Neutrophil (primary cell): ENCODE data around the gene TXNDC2.

Experiments
- H3K27ac ChIP-seq: fragments of 200-600 bp; sonication (generic); 2 replicates; pipeline ENCODE4 v1.5.1; 2016; ENCODE audit warnings: mild to moderate bottlenecking, moderate library complexity
- H3K27me3 ChIP-seq: fragments of 200-600 bp; sonication (generic); 2 replicates; pipeline ENCODE4 v1.6.0; 2016; ENCODE audit warnings: mild to moderate bottlenecking
- H3K36me3 ChIP-seq: fragments of 200-600 bp; sonication (generic); 2 replicates; pipeline ENCODE4 v1.5.1; 2017
- H3K4me1 ChIP-seq, 2 experiments: fragments of 200-600 bp in 1 of 2; sonication (generic) in 1 of 2; 1 replicate in 1 of 2; 2 replicates in 1 of 2; pipeline versions ENCODE4 v1.5.1 to v1.6.1; 2013 to 2016; ENCODE audit warnings: low read depth in 1 of 2, low read length in 1 of 2, mild to moderate bottlenecking in 1 of 2, moderate library complexity in 1 of 2; ENCODE audit not compliant: control insufficient read depth in 1 of 2, insufficient read depth in 1 of 2
- H3K4me3 ChIP-seq, 2 experiments: fragments of 200-600 bp in 1 of 2; sonication (generic) in 1 of 2; 1 replicate in 1 of 2; 2 replicates in 1 of 2; pipeline ENCODE4 v1.5.1; 2013 to 2016; ENCODE audit warnings: low read depth in 1 of 2, low read length in 1 of 2, mild to moderate bottlenecking in 1 of 2, moderate library complexity in 1 of 2
- H3K9me3 ChIP-seq: fragments of 200-600 bp; sonication (generic); 2 replicates; pipeline ENCODE4 v1.5.1; 2016
- CTCF ChIP-seq: fragments of 200-600 bp; sonication (generic); IDR thresholded peaks from 2 replicates; pipeline ENCODE4 v1.5.1; 2016; ENCODE audit warnings: antibody characterized with exemption

The TXNDC2 gene

GRCh38 chr18:9878095-9878494 is 7.7 kb upstream of the TXNDC2 start:
- no peak for TF ChIP-seq CTCF
- Histone ChIP-seq H3K27me3 (no peaks in the 10 kb centered on the region), H3K4me3 (no peak overlapping the region), H3K27ac (no peak overlapping the region), H3K36me3 (no peaks in the 10 kb centered on the region), H3K4me1 (no peaks in the 10 kb centered on the region), H3K9me3 (no peaks in the 10 kb centered on the region)

- H3K36me3 ChIP-seq, result no peaks in the 10 kb centered on the region
- no peak overlapping the region for H3K27ac ChIP-seq
- H3K27me3 ChIP-seq, result no peaks in the 10 kb centered on the region
- H3K9me3 ChIP-seq, result no peaks in the 10 kb centered on the region
- H3K4me3 ChIP-seq, result no peak overlapping the region
- no peak for TF ChIP-seq CTCF
- H3K4me1 ChIP-seq, result no peaks in the 10 kb centered on the region
Measured at GRCh38 chr18:9878783-9879242, 7.0 kb upstream of the TXNDC2 start.

- Histone ChIP-seq H3K27ac (no peak overlapping the region), H3K9me3 (no peaks in the 10 kb centered on the region), H3K4me1 (peaks cover 6 to 7% of the 10 kb centered on the region in 2 experiments), H3K4me3 (no peak overlapping the region), H3K36me3 (no peaks in the 10 kb centered on the region), H3K27me3 (no peaks in the 10 kb centered on the region)
- TF ChIP-seq CTCF, result no peak
Measured at GRCh38 chr18:9884090-9884489, 1.7 kb upstream of the TXNDC2 start.

- no peaks in the 10 kb centered on the region for H3K36me3 ChIP-seq
- peaks cover 6 to 7% of the 10 kb centered on the region in 2 experiments for H3K4me1 ChIP-seq
- no peak for TF ChIP-seq CTCF
- H3K27me3 ChIP-seq, result no peaks in the 10 kb centered on the region
- H3K27ac ChIP-seq, result no peak overlapping the region
- H3K9me3 ChIP-seq, result no peaks in the 10 kb centered on the region
- H3K4me3 ChIP-seq, result no peak overlapping the region
Measured at GRCh38 chr18:9884532-9885140, 1.1 kb upstream of the TXNDC2 start.

GRCh38 chr18:9886005-9886348 is 204 bp downstream of the TXNDC2 start:
- no peaks in the 10 kb centered on the region for H3K9me3 ChIP-seq
- H3K27me3 ChIP-seq, result no peaks in the 10 kb centered on the region
- no peak for TF ChIP-seq CTCF
- H3K4me1 ChIP-seq, result peaks cover 6 to 7% of the 10 kb centered on the region in 2 experiments
- no peak overlapping the region for H3K27ac ChIP-seq
- no peak overlapping the region for H3K4me3 ChIP-seq
- no peaks in the 10 kb centered on the region for H3K36me3 ChIP-seq

- H3K27me3 ChIP-seq, result no peaks in the 10 kb centered on the region
- H3K9me3 ChIP-seq, result no peaks in the 10 kb centered on the region
- H3K4me3 ChIP-seq, result no peak overlapping the region
- peaks cover 6 to 7% of the 10 kb centered on the region in 2 experiments for H3K4me1 ChIP-seq
- no peak for TF ChIP-seq CTCF
- no peak overlapping the region for H3K27ac ChIP-seq
- no peaks in the 10 kb centered on the region for H3K36me3 ChIP-seq
Measured at GRCh38 chr18:9887992-9888391, 2.2 kb downstream of the TXNDC2 start.
